HepG2 (cell line): ENCODE results near the gene NATD1. TPM values are rescaled to one million over a fixed set of nuclear protein-coding genes. Genes with fewer than 3 reads are reported as not detected.

Source experiments
- ASH2L ChIP-seq: fragments of 300-600, 200-600 bp; sonication (generic); IDR thresholded peaks from 2 replicates; pipeline ENCODE4 v1.7.0; 2017; ENCODE audit warnings: low read depth, mild to moderate bottlenecking, moderate library complexity, mixed read lengths, low read length; ENCODE audit not compliant: insufficient read length
- FOXP1 ChIP-seq, 2 experiments: fragments of 450-650 bp in 1 of 2; IDR thresholded peaks; 2 replicates each; pipeline ENCODE4 v1.6.1; 2017 to 2018; ENCODE audit warnings: antibody characterized with exemption in 1 of 2
- RCOR2 ChIP-seq: IDR thresholded peaks from 2 replicates; pipeline ENCODE4 v1.6.1; 2016; ENCODE audit warnings: missing biosample characterization, missing genetic modification reagents
- polyA plus RNA-seq, 8 experiments: library from polyadenylated mRNA; depleted of rRNA in 3 of 8; stranded (reverse) in 7 of 8; unstranded in 1 of 8; fragments of >200 nt; fragmentation: Illumina TruSeq in 4 of 8; extraction: Trizol in 4 of 8; gene quantifications; 2 replicates each; pipeline versions ENCODE4 v1.2.1 to v1.2.3, GENCODE V29; 2011 to 2016; ENCODE audit warnings: low read depth in 4 of 8, missing spikeins in 1 of 8, mixed read lengths in 1 of 8; ENCODE audit not compliant: insufficient read depth in 1 of 8
- total RNA-seq, 5 experiments: library from RNA; depleted of rRNA; stranded (reverse); fragments of >200 nt; fragmentation: Illumina TruSeq; extraction: Trizol; gene quantifications; 2 replicates each; pipeline ENCODE4 v1.2.3, GENCODE V29; 2016; ENCODE audit warnings: low read depth in 1 of 5
- TF ChIP-seq, protein P1 (sequence below): sonication (generic); formaldehyde crosslinking; IDR thresholded peaks from 2 replicates; pipeline ENCODE4 v1.5.1; 2020; ENCODE audit warnings: mild to moderate bottlenecking, missing genetic modification reagents, borderline replicate concordance
- TF ChIP-seq, protein P2 (sequence below): IDR thresholded peaks from 2 replicates; pipeline ENCODE4 v1.6.1; 2016; ENCODE audit warnings: missing biosample characterization, missing genetic modification reagents, low read depth
- TF ChIP-seq, protein P3 (sequence below): sonication (generic); formaldehyde crosslinking; IDR thresholded peaks from 2 replicates; pipeline ENCODE4 v1.5.0; 2020; ENCODE audit warnings: mild to moderate bottlenecking, missing genetic modification reagents, borderline replicate concordance
- TF ChIP-seq, protein P4 (sequence below), 2 experiments: sonication (generic) in 1 of 2; formaldehyde crosslinking in 1 of 2; IDR thresholded peaks; 2 replicates each; pipeline versions ENCODE4 v1.6.1 to v1.9.0; 2014 to 2022; ENCODE audit warnings: antibody characterized with exemption in 1 of 2, borderline replicate concordance in 1 of 2, inconsistent platforms in 1 of 2, low read depth in 1 of 2, missing genetic modification reagents in 1 of 2

The NATD1 gene
- total and polyA plus RNA-seq, 2 of the 13 experiments (the other 11 are each of a cell fraction or from before 2014, with no cell fraction given): 0.31 to 2.3 TPM

DNA sequence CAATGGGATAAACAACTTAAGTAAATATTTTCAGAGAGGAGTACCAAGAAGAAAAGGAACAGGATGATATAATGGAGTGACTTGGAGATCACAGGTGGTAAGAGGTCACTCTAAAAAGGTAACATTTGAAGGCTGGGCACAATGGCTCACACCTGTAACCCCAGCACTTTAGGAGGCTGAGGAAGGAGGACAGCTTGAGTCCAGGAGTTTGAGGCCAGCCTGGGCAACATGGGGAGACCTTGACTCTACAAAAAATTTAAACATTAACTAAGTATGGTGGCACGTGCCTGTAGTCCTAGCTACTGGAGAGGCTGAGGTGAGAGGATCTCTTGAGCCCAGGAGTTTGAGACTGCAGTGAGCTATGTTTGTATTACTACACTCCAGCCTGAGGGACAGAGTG, 35.9 kb downstream of the NATD1 start (continued):
- peak; percentile 44; the same call in 1 of the 2 replicates for TF ChIP-seq RCOR2
- TF ChIP-seq, protein P1, sequence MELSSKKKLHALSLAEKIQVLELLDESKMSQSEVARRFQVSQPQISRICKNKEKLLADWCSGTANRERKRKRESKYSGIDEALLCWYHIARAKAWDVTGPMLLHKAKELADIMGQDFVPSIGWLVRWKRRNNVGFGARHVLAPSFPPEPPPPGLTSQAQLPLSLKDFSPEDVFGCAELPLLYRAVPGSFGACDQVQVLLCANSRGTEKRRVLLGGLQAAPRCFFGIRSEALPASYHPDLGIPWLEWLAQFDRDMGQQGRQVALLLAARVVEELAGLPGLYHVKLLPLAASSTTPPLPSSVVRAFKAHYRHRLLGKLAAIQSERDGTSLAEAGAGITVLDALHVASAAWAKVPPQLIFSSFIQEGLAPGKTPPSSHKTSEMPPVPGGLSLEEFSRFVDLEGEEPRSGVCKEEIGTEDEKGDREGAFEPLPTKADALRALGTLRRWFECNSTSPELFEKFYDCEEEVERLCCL: no peak
- no peak for TF ChIP-seq ASH2L
- TF ChIP-seq FOXP1 (IDR thresholded peaks at IDR 0.05): no peak
- TF ChIP-seq FOXP1 (CRISPR knock-in tag; IDR thresholded peaks at IDR 0.05): 0 out of 2 replicates have a peak, but pooled peaks have one; percentile 11
- TF ChIP-seq, protein P2, sequence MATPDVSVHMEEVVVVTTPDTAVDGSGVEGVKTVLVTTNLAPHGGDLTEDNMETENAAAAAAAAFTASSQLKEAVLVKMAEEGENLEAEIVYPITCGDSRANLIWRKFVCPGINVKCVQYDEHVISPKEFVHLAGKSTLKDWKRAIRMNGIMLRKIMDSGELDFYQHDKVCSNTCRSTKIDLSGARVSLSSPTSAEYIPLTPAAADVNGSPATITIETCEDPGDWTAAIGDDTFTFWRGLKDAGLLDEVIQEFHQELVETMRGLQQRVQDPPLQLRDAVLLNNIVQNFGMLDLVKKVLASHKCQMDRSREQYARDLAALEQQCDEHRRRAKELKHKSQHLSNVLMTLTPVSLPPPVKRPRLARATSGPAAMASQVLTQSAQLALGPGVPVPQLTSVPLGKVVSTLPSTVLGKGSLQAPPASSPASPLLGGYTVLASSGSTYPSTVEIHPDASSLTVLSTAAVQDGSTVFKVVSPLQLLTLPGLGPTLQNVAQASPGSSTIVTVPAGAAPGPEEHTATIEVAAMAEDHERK (CRISPR knock-in tag): no peak
- TF ChIP-seq, protein P3, sequence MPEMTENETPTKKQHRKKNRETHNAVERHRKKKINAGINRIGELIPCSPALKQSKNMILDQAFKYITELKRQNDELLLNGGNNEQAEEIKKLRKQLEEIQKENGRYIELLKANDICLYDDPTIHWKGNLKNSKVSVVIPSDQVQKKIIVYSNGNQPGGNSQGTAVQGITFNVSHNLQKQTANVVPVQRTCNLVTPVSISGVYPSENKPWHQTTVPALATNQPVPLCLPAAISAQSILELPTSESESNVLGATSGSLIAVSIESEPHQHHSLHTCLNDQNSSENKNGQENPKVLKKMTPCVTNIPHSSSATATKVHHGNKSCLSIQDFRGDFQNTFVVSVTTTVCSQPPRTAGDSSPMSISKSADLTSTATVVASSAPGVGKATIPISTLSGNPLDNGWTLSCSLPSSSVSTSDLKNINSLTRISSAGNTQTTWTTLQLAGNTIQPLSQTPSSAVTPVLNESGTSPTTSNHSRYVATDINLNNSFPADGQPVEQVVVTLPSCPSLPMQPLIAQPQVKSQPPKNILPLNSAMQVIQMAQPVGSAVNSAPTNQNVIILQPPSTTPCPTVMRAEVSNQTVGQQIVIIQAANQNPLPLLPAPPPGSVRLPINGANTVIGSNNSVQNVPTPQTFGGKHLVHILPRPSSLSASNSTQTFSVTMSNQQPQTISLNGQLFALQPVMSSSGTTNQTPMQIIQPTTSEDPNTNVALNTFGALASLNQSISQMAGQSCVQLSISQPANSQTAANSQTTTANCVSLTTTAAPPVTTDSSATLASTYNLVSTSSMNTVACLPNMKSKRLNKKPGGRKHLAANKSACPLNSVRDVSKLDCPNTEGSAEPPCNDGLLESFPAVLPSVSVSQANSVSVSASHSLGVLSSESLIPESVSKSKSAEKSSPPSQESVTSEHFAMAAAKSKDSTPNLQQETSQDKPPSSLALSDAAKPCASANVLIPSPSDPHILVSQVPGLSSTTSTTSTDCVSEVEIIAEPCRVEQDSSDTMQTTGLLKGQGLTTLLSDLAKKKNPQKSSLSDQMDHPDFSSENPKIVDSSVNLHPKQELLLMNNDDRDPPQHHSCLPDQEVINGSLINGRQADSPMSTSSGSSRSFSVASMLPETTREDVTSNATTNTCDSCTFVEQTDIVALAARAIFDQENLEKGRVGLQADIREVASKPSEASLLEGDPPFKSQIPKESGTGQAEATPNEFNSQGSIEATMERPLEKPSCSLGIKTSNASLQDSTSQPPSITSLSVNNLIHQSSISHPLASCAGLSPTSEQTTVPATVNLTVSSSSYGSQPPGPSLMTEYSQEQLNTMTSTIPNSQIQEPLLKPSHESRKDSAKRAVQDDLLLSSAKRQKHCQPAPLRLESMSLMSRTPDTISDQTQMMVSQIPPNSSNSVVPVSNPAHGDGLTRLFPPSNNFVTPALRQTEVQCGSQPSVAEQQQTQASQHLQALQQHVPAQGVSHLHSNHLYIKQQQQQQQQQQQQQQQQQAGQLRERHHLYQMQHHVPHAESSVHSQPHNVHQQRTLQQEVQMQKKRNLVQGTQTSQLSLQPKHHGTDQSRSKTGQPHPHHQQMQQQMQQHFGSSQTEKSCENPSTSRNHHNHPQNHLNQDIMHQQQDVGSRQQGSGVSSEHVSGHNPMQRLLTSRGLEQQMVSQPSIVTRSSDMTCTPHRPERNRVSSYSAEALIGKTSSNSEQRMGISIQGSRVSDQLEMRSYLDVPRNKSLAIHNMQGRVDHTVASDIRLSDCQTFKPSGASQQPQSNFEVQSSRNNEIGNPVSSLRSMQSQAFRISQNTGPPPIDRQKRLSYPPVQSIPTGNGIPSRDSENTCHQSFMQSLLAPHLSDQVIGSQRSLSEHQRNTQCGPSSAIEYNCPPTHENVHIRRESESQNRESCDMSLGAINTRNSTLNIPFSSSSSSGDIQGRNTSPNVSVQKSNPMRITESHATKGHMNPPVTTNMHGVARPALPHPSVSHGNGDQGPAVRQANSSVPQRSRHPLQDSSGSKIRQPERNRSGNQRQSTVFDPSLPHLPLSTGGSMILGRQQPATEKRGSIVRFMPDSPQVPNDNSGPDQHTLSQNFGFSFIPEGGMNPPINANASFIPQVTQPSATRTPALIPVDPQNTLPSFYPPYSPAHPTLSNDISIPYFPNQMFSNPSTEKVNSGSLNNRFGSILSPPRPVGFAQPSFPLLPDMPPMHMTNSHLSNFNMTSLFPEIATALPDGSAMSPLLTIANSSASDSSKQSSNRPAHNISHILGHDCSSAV: no peak
- TF ChIP-seq, protein P4, sequence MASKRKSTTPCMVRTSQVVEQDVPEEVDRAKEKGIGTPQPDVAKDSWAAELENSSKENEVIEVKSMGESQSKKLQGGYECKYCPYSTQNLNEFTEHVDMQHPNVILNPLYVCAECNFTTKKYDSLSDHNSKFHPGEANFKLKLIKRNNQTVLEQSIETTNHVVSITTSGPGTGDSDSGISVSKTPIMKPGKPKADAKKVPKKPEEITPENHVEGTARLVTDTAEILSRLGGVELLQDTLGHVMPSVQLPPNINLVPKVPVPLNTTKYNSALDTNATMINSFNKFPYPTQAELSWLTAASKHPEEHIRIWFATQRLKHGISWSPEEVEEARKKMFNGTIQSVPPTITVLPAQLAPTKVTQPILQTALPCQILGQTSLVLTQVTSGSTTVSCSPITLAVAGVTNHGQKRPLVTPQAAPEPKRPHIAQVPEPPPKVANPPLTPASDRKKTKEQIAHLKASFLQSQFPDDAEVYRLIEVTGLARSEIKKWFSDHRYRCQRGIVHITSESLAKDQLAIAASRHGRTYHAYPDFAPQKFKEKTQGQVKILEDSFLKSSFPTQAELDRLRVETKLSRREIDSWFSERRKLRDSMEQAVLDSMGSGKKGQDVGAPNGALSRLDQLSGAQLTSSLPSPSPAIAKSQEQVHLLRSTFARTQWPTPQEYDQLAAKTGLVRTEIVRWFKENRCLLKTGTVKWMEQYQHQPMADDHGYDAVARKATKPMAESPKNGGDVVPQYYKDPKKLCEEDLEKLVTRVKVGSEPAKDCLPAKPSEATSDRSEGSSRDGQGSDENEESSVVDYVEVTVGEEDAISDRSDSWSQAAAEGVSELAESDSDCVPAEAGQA (IDR thresholded peaks at IDR 0.05; ENCODE audit: low read depth): no peak
- TF ChIP-seq, protein P4 (CRISPR knock-in tag; IDR thresholded peaks at IDR 0.05; ENCODE audit: borderline replicate concordance): no peak
